Measurements from ENCODE around the gene SMO. TPM values are rescaled to one million over a fixed set of nuclear protein-coding genes. Genes with fewer than 3 reads are reported as not detected.

SMO gene
- total and polyA plus RNA-seq, 2 donors (not counting 1 experiment from before 2014, with no cell fraction given) = 0.39 to 1.4 TPM

- peak within 1 kb of the TSS; percentile 79 for H3K4me2 ChIP-seq (replicated peaks; ENCODE audit: low read depth, low read length, poor library complexity, severe bottlenecking)
- no peaks in the 10 kb centered on the region for H3K9me3 Mint-ChIP-seq (ENCODE audit: insufficient read depth)
- H3K9ac ChIP-seq (ENCODE audit: low read length) = peak within 1 kb of the TSS; percentile 95
- ATAC-seq (ENCODE audit: low read depth) (peak; percentile 75), DNase-seq (peak; percentile 78)
- H3K4me1 ChIP-seq (ENCODE audit: control insufficient read depth in 2 of 2, insufficient read depth in 2 of 2, low read length in 2 of 2) = peaks cover 44 to 59% of the 10 kb centered on the region in 2 donors
- no peak for TF ChIP-seq EZH2 (IDR thresholded peaks at IDR 0.05; ENCODE audit: borderline replicate concordance, insufficient read depth, low read depth, low read length, poor library complexity, severe bottlenecking)
- TF ChIP-seq CTCF (IDR thresholded peaks at IDR 0.05) = no peak
- peaks cover 57% of the 10 kb centered on the region for H3K79me2 ChIP-seq (ENCODE audit: control insufficient read depth, insufficient read depth, low read length)
- ChIA-PET CTCF (interaction anchor here (1.0 to 8.9 kb wide), 5 partner anchors 8 to 54 kb away, joined by 4 to 168 read pairs (median 33); no protein-coding TSS in a partner anchor), POLR2A (interaction anchor here (0.6 to 1.4 kb wide), 2 partner anchors 10 to 62 kb away, joined by 3 read pairs; no protein-coding TSS in a partner anchor)
- H4K20me1 ChIP-seq (ENCODE audit: control insufficient read depth, insufficient read depth, low read length, poor library complexity, severe bottlenecking) = peaks cover 22% of the 10 kb centered on the region
- 0% methylated on average over 37 of the region's 43 CpGs for WGBS (ENCODE audit: insufficient coverage)
- peak within 1 kb of the TSS; percentile 88 for H2AFZ ChIP-seq (ENCODE audit: insufficient read depth, low read depth, low read length, poor library complexity, severe bottlenecking)
- no peaks in the 10 kb centered on the region for H3K9me3 ChIP-seq (ENCODE audit: control extremely low read depth in 1 of 3, control insufficient read depth in 2 of 3, insufficient read depth in 1 of 3, low read length in 2 of 3)
- H3K27ac Mint-ChIP-seq = peak within 1 kb of the TSS; percentile 99
- H3K27me3 ChIP-seq (replicated peaks in 1 of 4; ENCODE audit: control extremely low read depth in 1 of 4, control insufficient read depth in 3 of 4, insufficient read depth in 4 of 4, low read length in 3 of 4) = no peaks in the 10 kb centered on the region
- peaks cover 59% of the 10 kb centered on the region for H3K4me1 Mint-ChIP-seq
- H3K36me3 ChIP-seq (replicated peaks in 1 of 2; ENCODE audit: control extremely low read depth in 1 of 2, control insufficient read depth in 1 of 2, extremely low read depth in 1 of 2, insufficient read depth in 2 of 2, low read length in 1 of 2) = peaks cover 0 to 11% of the 10 kb centered on the region in 2 experiments
- H3K4me3 Mint-ChIP-seq = peak within 1 kb of the TSS; percentile 99
- H3K4me3 ChIP-seq (ENCODE audit: control extremely low read depth in 1 of 5, extremely low read depth in 1 of 5, insufficient read depth in 1 of 5, low read depth in 2 of 5, low read length in 4 of 5) = peak within 1 kb of the TSS; percentile 84 to 100 (median 92)
- intact Hi-C loops (cut with micrococcal nuclease) = loop anchor here (1.0 to 2.0 kb wide), 2 partner anchors 22 to 89 kb away; partner anchors contain the start of gene TNPO3
- H3K27ac ChIP-seq (ENCODE audit: low read length in 2 of 2) = peak within 1 kb of the TSS; percentile 81 to 97
- H3K27me3 Mint-ChIP-seq = no peaks in the 10 kb centered on the region
These were observed 44.2 kb upstream of the SMO start, which contains the start of gene TSPAN33 for GRCh38 chr7:129144095-129144833. Gene TSPAN33, plus strand, starts transcription at chr7:129144707. Its CDS starts 274 bp downstream, at chr7:129144981.
